GM23338 (cell line): ENCODE data around the gene CYSTM1. TPM values are rescaled to one million over a fixed set of nuclear protein-coding genes. Genes with fewer than 3 reads are reported as not detected.

Source experiments
- ATAC-seq: fragments of 200-7000 bp; cut with Tn5 transposase; 3 replicates; pipeline ENCODE4 v1.9.1; 2020
- DNase-seq: peaks from one replicate; pipeline ENCODE4 v3.0.0-alpha.2; 2015; ENCODE audit warnings: low spot score
- H2AFZ ChIP-seq: fragments of 200-600 bp; sonication (generic); 2 replicates; pipeline ENCODE4 v1.8.0; 2016; ENCODE audit warnings: antibody characterized with exemption, mild to moderate bottlenecking, moderate library complexity
- H3F3A ChIP-seq: fragments of 200-600 bp; sonication (generic); replicated peaks from 2 replicates; pipeline ENCODE4 v1.8.0; 2017; ENCODE audit warnings: antibody characterized with exemption, mixed run types, low read depth
- H3K27ac ChIP-seq: fragments of 200-600 bp; sonication (generic); 2 replicates; pipeline ENCODE4 v1.6.1; 2016; ENCODE audit warnings: low read depth
- H3K27me3 ChIP-seq: fragments of 200-600 bp; sonication (generic); 2 replicates; pipeline ENCODE4 v1.8.0; 2016; ENCODE audit warnings: mild to moderate bottlenecking, mixed run types, moderate library complexity; ENCODE audit not compliant: insufficient read depth
- H3K36me3 ChIP-seq: fragments of 200-600 bp; sonication (generic); 2 replicates; pipeline ENCODE4 v1.8.0; 2016; ENCODE audit warnings: mild to moderate bottlenecking; ENCODE audit not compliant: insufficient read depth
- H3K4me1 ChIP-seq: fragments of 200-600 bp; sonication (generic); 2 replicates; pipeline ENCODE4 v1.8.0; 2016; ENCODE audit warnings: mild to moderate bottlenecking, moderate library complexity; ENCODE audit not compliant: insufficient read depth
- H3K4me2 ChIP-seq: fragments of 200-600 bp; sonication (generic); 2 replicates; pipeline ENCODE4 v1.7.1; 2017; ENCODE audit warnings: mixed run types
- H3K4me3 ChIP-seq: fragments of 200-600 bp; sonication (generic); 2 replicates; pipeline ENCODE4 v1.6.1; 2016; ENCODE audit warnings: mixed run types
- H3K79me2 ChIP-seq: fragments of 200-600 bp; sonication (generic); replicated peaks from 2 replicates; pipeline ENCODE4 v1.8.0; 2017; ENCODE audit warnings: mild to moderate bottlenecking; ENCODE audit not compliant: insufficient read depth
- H3K9me2 ChIP-seq: fragments of 200-600 bp; sonication (generic); 2 replicates; pipeline ENCODE4 v1.8.0; 2017; ENCODE audit not compliant: insufficient read depth
- H4K20me1 ChIP-seq: fragments of 200-600 bp; sonication (generic); replicated peaks from 2 replicates; pipeline ENCODE4 v1.8.0; 2017; ENCODE audit warnings: mild to moderate bottlenecking; ENCODE audit not compliant: insufficient read depth
- H3K27ac Mint-ChIP-seq: 2 replicates; pipeline ENCODE4 v1.8.0; 2020; ENCODE audit warnings: inconsistent platforms, mild to moderate bottlenecking, moderate library complexity, mixed read lengths
- H3K27me3 Mint-ChIP-seq: 3 replicates; pipeline ENCODE4 v1.8.0; 2022; ENCODE audit warnings: low read depth, mild to moderate bottlenecking, moderate library complexity, mixed read lengths, inconsistent platforms; ENCODE audit not compliant: insufficient read depth, poor library complexity
- H3K36me3 Mint-ChIP-seq: 3 replicates; pipeline ENCODE4 v1.8.0; 2021; ENCODE audit warnings: low read depth, mild to moderate bottlenecking, inconsistent platforms, moderate library complexity, mixed read lengths
- H3K4me1 Mint-ChIP-seq: 3 replicates; pipeline ENCODE4 v1.8.0; 2020; ENCODE audit warnings: mild to moderate bottlenecking, inconsistent platforms, mixed read lengths
- H3K4me3 Mint-ChIP-seq: 3 replicates; pipeline ENCODE4 v1.8.0; 2021; ENCODE audit warnings: moderate library complexity, mild to moderate bottlenecking, inconsistent platforms, mixed read lengths
- H3K9me3 Mint-ChIP-seq: 3 replicates; pipeline ENCODE4 v1.8.0; 2020; ENCODE audit warnings: moderate library complexity, mild to moderate bottlenecking, inconsistent platforms, mixed read lengths
- CREB1 ChIP-seq: fragments of 250-450 bp; sonication (Bioruptor Pico); IDR thresholded peaks from 2 replicates; pipeline ENCODE4 v1.5.0; 2020; ENCODE audit warnings: low read depth, mild to moderate bottlenecking, moderate library complexity
- CTCF ChIP-seq, 2 experiments: fragments of 200-600 bp in 1 of 2; sonication (generic) in 1 of 2; conservative IDR thresholded peaks; 2 replicates each; pipeline versions ENCODE4 v1.5.1 to v1.6.1; 2016 to 2017; ENCODE audit warnings: antibody characterized with exemption in 2 of 2, low read depth in 2 of 2, mild to moderate bottlenecking in 2 of 2, moderate library complexity in 1 of 2
- ETS1 ChIP-seq: IDR thresholded peaks from 2 replicates; pipeline ENCODE4 v1.6.1; 2016; ENCODE audit warnings: antibody characterized with exemption
- EZH2phosphoT487 ChIP-seq: fragments of 200-600 bp; sonication (generic); IDR thresholded peaks from one replicate; pipeline ENCODE4 v1.8.1; 2018; ENCODE audit warnings: antibody characterized with exemption; ENCODE audit not compliant: unreplicated experiment
- JUNB ChIP-seq: IDR thresholded peaks from one replicate; pipeline ENCODE4 v1.6.1; 2016; ENCODE audit warnings: antibody characterized with exemption; ENCODE audit not compliant: unreplicated experiment
- NANOG ChIP-seq: IDR thresholded peaks from 2 replicates; pipeline ENCODE4 v1.6.1; 2016; ENCODE audit warnings: antibody characterized with exemption, borderline replicate concordance
- POLR2AphosphoS5 ChIP-seq: IDR thresholded peaks from 2 replicates; pipeline ENCODE4 v1.6.1; 2016; ENCODE audit warnings: antibody characterized with exemption, low read depth
- STAT1 ChIP-seq: IDR thresholded peaks from one replicate; pipeline ENCODE4 v1.6.1; 2016; ENCODE audit warnings: antibody characterized with exemption; ENCODE audit not compliant: unreplicated experiment
- ZNF114 ChIP-seq: fragments of 250-450 bp; sonication (Bioruptor Pico); IDR thresholded peaks from 2 replicates; pipeline ENCODE4 v1.5.0; 2020; ENCODE audit warnings: mild to moderate bottlenecking, moderate library complexity
- ZNF462 ChIP-seq: fragments of 250-450 bp; sonication (Bioruptor Pico); IDR thresholded peaks from 2 replicates; pipeline ENCODE4 v1.5.0; 2020; ENCODE audit warnings: mild to moderate bottlenecking, moderate library complexity
- polyA plus RNA-seq: library from polyadenylated mRNA; unstranded; fragments of >200 nt; fragmentation: Nextera tagmentation; extraction: Ambion mirVana; gene quantifications from 2 replicates; pipeline ENCODE4 v1.2.1, GENCODE V29; 2016
- total RNA-seq: library from RNA; depleted of rRNA; stranded (reverse); fragments of >200 nt; shearing (Covaris generic); gene quantifications from 2 replicates; pipeline ENCODE4 v1.2.3, GENCODE V29; 2014
- TF ChIP-seq, protein P1 (sequence below): IDR thresholded peaks from one replicate; pipeline ENCODE4 v1.6.1; 2018; ENCODE audit warnings: antibody characterized with exemption; ENCODE audit not compliant: unreplicated experiment

The CYSTM1 gene
- total and polyA plus RNA-seq, 2 experiments from 2014 or later, result 14.4 to 46.0 TPM

GRCh38 chr5:140176031-140176387, 1.0 kb downstream of the CYSTM1 start:
- Histone ChIP-seq H3K27ac (peak overlapping the region; percentile 76; the same call in 1 of the 2 replicates), H3F3A (peaks cover 9% of the 10 kb centered on the region), H3K4me2 (peak overlapping the region; percentile 89), H3K79me2 (no peaks in the 10 kb centered on the region; the same call in none of the 2 replicates), H3K4me3 (peak overlapping the region; percentile 97), H4K20me1 (peaks cover 9% of the 10 kb centered on the region; the same call in 1 of the 2 replicates), H3K9me2 (no peaks in the 10 kb centered on the region), H3K27me3 (no peaks in the 10 kb centered on the region; the same call in 1 of the 2 replicates), H3K36me3 (no peaks in the 10 kb centered on the region), H3K4me1 (peaks cover 11% of the 10 kb centered on the region), H2AFZ (peak overlapping the region; percentile 97)
- H3K4me3 Mint-ChIP-seq, result peak overlapping the region; percentile 87
- H3K27ac Mint-ChIP-seq, result peak overlapping the region; percentile 74
- H3K27me3 Mint-ChIP-seq, result peaks cover 7% of the 10 kb centered on the region
- H3K4me1 Mint-ChIP-seq, result peaks cover 6% of the 10 kb centered on the region
- no peaks in the 10 kb centered on the region for H3K9me3 Mint-ChIP-seq
- DNase-seq (peak; percentile 14), ATAC-seq (no peak)
- TF ChIP-seq POLR2AphosphoS5 (no peak), ZNF114 (CRISPR knock-in tag) (no peak), ETS1 (no peak), STAT1 (no peak), ZNF462 (no peak), EZH2phosphoT487 (no peak), JUNB (no peak), NANOG (no peak), CREB1 (no peak), CTCF (conservative IDR thresholded peaks at IDR 0.05; ENCODE audit: low read depth in 2 of 2) (no peak)
- TF ChIP-seq, protein P1, sequence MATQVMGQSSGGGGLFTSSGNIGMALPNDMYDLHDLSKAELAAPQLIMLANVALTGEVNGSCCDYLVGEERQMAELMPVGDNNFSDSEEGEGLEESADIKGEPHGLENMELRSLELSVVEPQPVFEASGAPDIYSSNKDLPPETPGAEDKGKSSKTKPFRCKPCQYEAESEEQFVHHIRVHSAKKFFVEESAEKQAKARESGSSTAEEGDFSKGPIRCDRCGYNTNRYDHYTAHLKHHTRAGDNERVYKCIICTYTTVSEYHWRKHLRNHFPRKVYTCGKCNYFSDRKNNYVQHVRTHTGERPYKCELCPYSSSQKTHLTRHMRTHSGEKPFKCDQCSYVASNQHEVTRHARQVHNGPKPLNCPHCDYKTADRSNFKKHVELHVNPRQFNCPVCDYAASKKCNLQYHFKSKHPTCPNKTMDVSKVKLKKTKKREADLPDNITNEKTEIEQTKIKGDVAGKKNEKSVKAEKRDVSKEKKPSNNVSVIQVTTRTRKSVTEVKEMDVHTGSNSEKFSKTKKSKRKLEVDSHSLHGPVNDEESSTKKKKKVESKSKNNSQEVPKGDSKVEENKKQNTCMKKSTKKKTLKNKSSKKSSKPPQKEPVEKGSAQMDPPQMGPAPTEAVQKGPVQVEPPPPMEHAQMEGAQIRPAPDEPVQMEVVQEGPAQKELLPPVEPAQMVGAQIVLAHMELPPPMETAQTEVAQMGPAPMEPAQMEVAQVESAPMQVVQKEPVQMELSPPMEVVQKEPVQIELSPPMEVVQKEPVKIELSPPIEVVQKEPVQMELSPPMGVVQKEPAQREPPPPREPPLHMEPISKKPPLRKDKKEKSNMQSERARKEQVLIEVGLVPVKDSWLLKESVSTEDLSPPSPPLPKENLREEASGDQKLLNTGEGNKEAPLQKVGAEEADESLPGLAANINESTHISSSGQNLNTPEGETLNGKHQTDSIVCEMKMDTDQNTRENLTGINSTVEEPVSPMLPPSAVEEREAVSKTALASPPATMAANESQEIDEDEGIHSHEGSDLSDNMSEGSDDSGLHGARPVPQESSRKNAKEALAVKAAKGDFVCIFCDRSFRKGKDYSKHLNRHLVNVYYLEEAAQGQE, result no peak
- H3K36me3 Mint-ChIP-seq, result no peaks in the 10 kb centered on the region; the same call in 2 of the 3 replicates
